ENCODE data around the gene LBH.
A peak's percentile ranks its signal among the peaks of the same experiment; 100 is the strongest.

Gene LBH

GRCh38 chr2:30253873-30254684 lies 22.7 kb downstream of the LBH start:
- peak overlapping the region in 5 of 21 experiments; percentile 35 to 76 (median 49) for H3K27ac ChIP-seq
- no peak overlapping the region for H3K4me3 ChIP-seq

GRCh38 chr2:30254685-30255001 lies 23.3 kb downstream of the LBH start:
- peak overlapping the region in 2 of 21 experiments; percentile 42 to 45 for H3K27ac ChIP-seq
- H3K4me3 ChIP-seq, result no peak overlapping the region

DNA sequence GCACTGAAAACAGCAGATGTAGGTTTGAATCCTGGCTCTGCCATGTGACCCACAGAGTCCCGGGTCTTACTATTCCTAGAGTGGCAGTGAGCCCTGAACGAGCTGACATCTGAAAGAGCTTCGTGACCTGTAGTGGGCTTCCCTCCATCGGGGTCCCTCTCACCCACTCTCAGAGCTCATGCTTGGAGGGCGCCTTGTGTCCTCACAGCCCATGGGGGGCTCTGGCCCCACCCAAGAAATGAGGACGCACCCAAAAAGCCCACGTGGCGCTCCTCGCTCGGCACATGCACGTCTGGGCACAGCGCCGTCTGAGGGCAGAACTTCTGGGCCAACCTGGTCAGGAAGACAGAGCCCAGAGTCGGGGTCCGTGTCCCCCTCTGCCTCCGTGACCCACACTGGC lies 23.7 kb downstream of the LBH start:
- H3K4me3 ChIP-seq, result no peak overlapping the region
- H3K27ac ChIP-seq, result peak overlapping the region in 2 of 21 experiments; percentile 42 to 45

GRCh38 chr2:30255466-30256408 lies 24.4 kb downstream of the LBH start:
- peak overlapping the region in 1 of 21 experiments; percentile 11 for H3K27ac ChIP-seq
- no peak overlapping the region for H3K4me3 ChIP-seq

GRCh38 chr2:30257266-30258214 lies 26.2 kb downstream of the LBH start:
- H3K4me3 ChIP-seq, result no peak overlapping the region
- peak overlapping the region in 3 of 21 experiments; percentile 10 to 23 (median 13) for H3K27ac ChIP-seq

DNA sequence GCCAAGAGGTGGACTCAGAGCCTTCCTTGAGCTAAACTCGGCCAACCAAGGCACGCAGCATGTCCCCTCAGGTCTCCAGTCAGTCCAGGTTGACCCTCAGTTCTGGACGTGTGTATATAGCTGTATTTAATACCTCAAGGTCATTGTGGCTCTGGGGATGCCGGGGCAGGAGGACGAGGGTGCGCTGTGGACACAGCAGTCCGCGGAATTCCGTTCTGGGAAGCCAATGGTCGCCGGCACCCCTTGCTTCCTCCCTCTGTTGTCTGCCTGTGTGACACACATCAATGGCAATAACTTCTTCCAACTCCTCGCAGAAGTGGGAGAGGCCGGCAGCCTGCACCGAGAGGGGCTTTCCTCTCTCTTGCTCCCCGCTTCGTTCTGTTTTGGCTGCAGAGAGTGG lies 27.7 kb downstream of the LBH start:
- Histone ChIP-seq H3K4me3 (no peak overlapping the region), H3K27ac (no peak overlapping the region)

- Histone ChIP-seq H3K4me3 (no peak overlapping the region), H3K27ac (no peak overlapping the region)
Observed at GRCh38 chr2:30259827-30260679, 28.7 kb downstream of the LBH start.

GRCh38 chr2:30260941-30261340 lies 29.6 kb downstream of the LBH start:
- H3K27ac ChIP-seq, result no peak overlapping the region
- H3K4me3 ChIP-seq, result no peak overlapping the region

GRCh38 chr2:30261695-30262211 lies 30.4 kb downstream of the LBH start:
- Histone ChIP-seq H3K4me3 (no peak overlapping the region), H3K27ac (no peak overlapping the region)

- H3K27ac ChIP-seq, result no peak overlapping the region
- no peak overlapping the region for H3K4me3 ChIP-seq
Observed at GRCh38 chr2:30262716-30263309, 31.5 kb downstream of the LBH start.

- Histone ChIP-seq H3K4me3 (no peak overlapping the region), H3K27ac (peak overlapping the region in 5 of 21 experiments; percentile 2 to 94 (median 47))
Observed at GRCh38 chr2:30264274-30264673, 32.9 kb downstream of the LBH start.

- peak overlapping the region in 1 of 7 experiments; percentile 2 for H3K4me3 ChIP-seq
- H3K27ac ChIP-seq, result peak overlapping the region in 19 of 21 experiments; percentile 41 to 94 (median 70)
Observed at GRCh38 chr2:30265052-30266015, 34.0 kb downstream of the LBH start.

- peak overlapping the region in 1 of 7 experiments; percentile 2 for H3K4me3 ChIP-seq
- H3K27ac ChIP-seq, result peak overlapping the region in 19 of 21 experiments; percentile 41 to 94 (median 70)
Observed at GRCh38 chr2:30266051-30266621, 34.8 kb downstream of the LBH start.

GRCh38 chr2:30266705-30267104 lies 35.4 kb downstream of the LBH start:
- no peak overlapping the region for H3K4me3 ChIP-seq
- peak overlapping the region in 18 of 21 experiments; percentile 41 to 94 (median 70) for H3K27ac ChIP-seq

DNA sequence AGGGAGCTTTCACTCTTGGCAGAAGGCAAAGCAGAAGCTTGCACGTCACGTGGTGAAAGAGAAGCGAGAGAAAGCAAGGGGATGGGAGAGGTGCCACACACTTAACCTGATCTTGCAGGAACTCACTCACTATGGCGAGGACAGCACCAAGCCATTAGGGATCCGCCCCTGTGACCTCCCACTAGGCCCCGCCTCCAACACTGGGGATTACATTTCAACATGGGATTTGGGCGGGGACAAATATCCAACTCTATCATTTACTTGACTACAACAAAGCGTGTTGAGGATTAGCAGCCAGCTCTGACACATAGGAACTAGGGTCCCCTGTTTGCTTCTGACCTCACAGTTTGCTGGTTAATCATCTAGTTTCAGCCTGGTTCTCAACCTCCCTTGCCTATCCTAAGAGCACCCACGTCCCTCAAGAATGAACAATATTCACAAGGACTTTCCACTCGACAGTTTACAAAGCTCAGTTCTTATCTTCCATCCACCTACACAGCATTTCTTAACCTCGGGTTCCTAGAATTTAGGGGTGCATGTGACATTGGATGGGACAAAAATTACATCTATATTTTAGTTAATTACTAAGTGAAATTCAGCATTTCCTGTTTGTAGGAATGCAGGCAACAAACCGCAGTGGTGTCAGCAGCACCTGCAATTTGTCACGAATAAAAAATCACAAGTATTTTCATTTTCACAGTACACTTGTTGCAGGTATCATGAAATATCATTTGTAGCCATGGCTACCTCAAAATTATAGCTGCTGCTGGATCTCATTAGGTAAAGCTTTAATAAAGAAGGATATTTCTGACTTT lies 36.0 kb downstream of the LBH start:
- Histone ChIP-seq H3K4me3 (no peak overlapping the region), H3K27ac (peak overlapping the region in 14 of 21 experiments; percentile 41 to 94 (median 76))

Measured in skin epidermis (tissue), 12 donors.